ENCODE measurements around the gene R3HDM4. TPM values are rescaled to one million over a fixed set of nuclear protein-coding genes. Genes with fewer than 3 reads are reported as not detected.

R3HDM4 gene
- total and polyA plus RNA-seq, 9 of the 15 experiments (the other 6 are each of a cell fraction or from before 2014, with no cell fraction given) = 3.2 to 154 (median 59.0) TPM

GRCh38 chr19:926589-927350, 13.8 kb upstream of the R3HDM4 start (continued):
- no peak for TF ChIP-seq SIN3B (IDR thresholded peaks at IDR 0.05; ENCODE audit: low read depth)
- TF ChIP-seq, protein P1, sequence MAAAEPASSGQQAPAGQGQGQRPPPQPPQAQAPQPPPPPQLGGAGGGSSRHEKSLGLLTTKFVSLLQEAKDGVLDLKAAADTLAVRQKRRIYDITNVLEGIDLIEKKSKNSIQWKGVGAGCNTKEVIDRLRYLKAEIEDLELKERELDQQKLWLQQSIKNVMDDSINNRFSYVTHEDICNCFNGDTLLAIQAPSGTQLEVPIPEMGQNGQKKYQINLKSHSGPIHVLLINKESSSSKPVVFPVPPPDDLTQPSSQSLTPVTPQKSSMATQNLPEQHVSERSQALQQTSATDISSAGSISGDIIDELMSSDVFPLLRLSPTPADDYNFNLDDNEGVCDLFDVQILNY (CRISPR knock-in tag; IDR thresholded peaks at IDR 0.05) = no peak
- TF ChIP-seq, protein P2, sequence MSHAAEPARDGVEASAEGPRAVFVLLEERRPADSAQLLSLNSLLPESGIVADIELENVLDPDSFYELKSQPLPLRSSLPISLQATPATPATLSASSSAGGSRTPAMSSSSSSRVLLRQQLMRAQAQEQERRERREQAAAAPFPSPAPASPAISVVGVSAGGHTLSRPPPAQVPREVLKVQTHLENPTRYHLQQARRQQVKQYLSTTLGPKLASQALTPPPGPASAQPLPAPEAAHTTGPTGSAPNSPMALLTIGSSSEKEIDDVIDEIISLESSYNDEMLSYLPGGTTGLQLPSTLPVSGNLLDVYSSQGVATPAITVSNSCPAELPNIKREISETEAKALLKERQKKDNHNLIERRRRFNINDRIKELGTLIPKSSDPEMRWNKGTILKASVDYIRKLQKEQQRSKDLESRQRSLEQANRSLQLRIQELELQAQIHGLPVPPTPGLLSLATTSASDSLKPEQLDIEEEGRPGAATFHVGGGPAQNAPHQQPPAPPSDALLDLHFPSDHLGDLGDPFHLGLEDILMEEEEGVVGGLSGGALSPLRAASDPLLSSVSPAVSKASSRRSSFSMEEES (CRISPR knock-in tag; IDR thresholded peaks at IDR 0.05) = no peak
- TF ChIP-seq RBFOX2 (IDR thresholded peaks at IDR 0.05; ENCODE audit: low read depth, low read length) = peak; percentile 67
- TF ChIP-seq ZNF184 (CRISPR knock-in tag; IDR thresholded peaks at IDR 0.05) = no peak
- no peak for TF ChIP-seq ZKSCAN1 (IDR thresholded peaks at IDR 0.05; ENCODE audit: low read depth, low read length)
- TF ChIP-seq SMAD1 (IDR thresholded peaks at IDR 0.05; ENCODE audit: low read depth, low read length, partially characterized antibody) = no peak
- no peak for TF ChIP-seq ZBTB8A (IDR thresholded peaks at IDR 0.05; ENCODE audit: partially characterized antibody)
- no peak for TF ChIP-seq EWSR1 (IDR thresholded peaks at IDR 0.05; ENCODE audit: borderline replicate concordance, low read depth, partially characterized antibody)
- TF ChIP-seq, protein P3, sequence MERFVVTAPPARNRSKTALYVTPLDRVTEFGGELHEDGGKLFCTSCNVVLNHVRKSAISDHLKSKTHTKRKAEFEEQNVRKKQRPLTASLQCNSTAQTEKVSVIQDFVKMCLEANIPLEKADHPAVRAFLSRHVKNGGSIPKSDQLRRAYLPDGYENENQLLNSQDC (CRISPR knock-in tag; IDR thresholded peaks at IDR 0.05) = no peak
- TF ChIP-seq CXXC5 (CRISPR knock-in tag; IDR thresholded peaks at IDR 0.05) = peak; percentile 37; the same call in 1 of the 2 replicates
- TF ChIP-seq, protein P4, sequence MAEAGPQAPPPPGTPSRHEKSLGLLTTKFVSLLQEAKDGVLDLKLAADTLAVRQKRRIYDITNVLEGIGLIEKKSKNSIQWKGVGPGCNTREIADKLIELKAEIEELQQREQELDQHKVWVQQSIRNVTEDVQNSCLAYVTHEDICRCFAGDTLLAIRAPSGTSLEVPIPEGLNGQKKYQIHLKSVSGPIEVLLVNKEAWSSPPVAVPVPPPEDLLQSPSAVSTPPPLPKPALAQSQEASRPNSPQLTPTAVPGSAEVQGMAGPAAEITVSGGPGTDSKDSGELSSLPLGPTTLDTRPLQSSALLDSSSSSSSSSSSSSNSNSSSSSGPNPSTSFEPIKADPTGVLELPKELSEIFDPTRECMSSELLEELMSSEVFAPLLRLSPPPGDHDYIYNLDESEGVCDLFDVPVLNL (CRISPR knock-in tag; IDR thresholded peaks at IDR 0.05; ENCODE audit: low read depth) = no peak
- TF ChIP-seq ZNF347 (CRISPR knock-in tag; IDR thresholded peaks at IDR 0.05; ENCODE audit: low read depth) = no peak
- TF ChIP-seq HES1 (IDR thresholded peaks at IDR 0.05; ENCODE audit: low read depth) = no peak
- no peak for TF ChIP-seq MTA2 (IDR thresholded peaks at IDR 0.05; ENCODE audit: low read depth)
- TF ChIP-seq TFAP4 (CRISPR knock-in tag; IDR thresholded peaks at IDR 0.05; ENCODE audit: borderline replicate concordance) = 0 out of 2 replicates have a peak, but pooled peaks have one; percentile 22
- no peak for TF ChIP-seq DEAF1 (CRISPR knock-in tag; IDR thresholded peaks at IDR 0.05)
- TF ChIP-seq NCOA4 (IDR thresholded peaks at IDR 0.05; ENCODE audit: partially characterized antibody) = no peak
- no peak for TF ChIP-seq HCFC1 (IDR thresholded peaks at IDR 0.05; ENCODE audit: low read depth, low read length)

Measured in K562 (cell line).